Neural progenitor cell (in vitro differentiated cells): ENCODE results near the gene ALOX15. TPM values are rescaled to one million over a fixed set of nuclear protein-coding genes. Genes with fewer than 3 reads are reported as not detected.

ENCODE experiments used
- DNase-seq: peaks from one replicate; pipeline ENCODE4 v3.0.0-alpha.2; 2016; ENCODE audit warnings: low spot score
- H2AFZ ChIP-seq: fragments of 200-600 bp; sonication (generic); replicated peaks from 2 replicates; pipeline ENCODE4 v1.6.1; 2016; ENCODE audit warnings: antibody characterized with exemption
- H3F3A ChIP-seq: fragments of 200-600 bp; sonication (generic); 2 replicates; pipeline ENCODE4 v1.6.1; 2016; ENCODE audit warnings: antibody characterized with exemption, low read depth
- H3K27ac ChIP-seq: fragments of 200-600 bp; sonication (generic); 2 replicates; pipeline ENCODE4 v1.5.1; 2016; ENCODE audit warnings: mild to moderate bottlenecking
- H3K27me3 ChIP-seq: fragments of 200-600 bp; sonication (generic); 2 replicates; pipeline ENCODE4 v1.6.1; 2016; ENCODE audit warnings: mild to moderate bottlenecking, moderate library complexity
- H3K36me3 ChIP-seq: fragments of 200-600 bp; sonication (generic); 2 replicates; pipeline ENCODE4 v1.5.1; 2016
- H3K4me1 ChIP-seq: fragments of 200-600 bp; sonication (generic); 2 replicates; pipeline ENCODE4 v1.6.1; 2016; ENCODE audit warnings: mixed run types
- H3K4me2 ChIP-seq: fragments of 200-600 bp; sonication (generic); 2 replicates; pipeline ENCODE4 v1.6.1; 2016
- H3K4me3 ChIP-seq: fragments of 200-600 bp; sonication (generic); 2 replicates; pipeline ENCODE4 v1.5.1; 2016
- H3K79me2 ChIP-seq: fragments of 200-600 bp; sonication (generic); 2 replicates; pipeline ENCODE4 v1.6.1; 2016; ENCODE audit warnings: low read depth
- H3K9ac ChIP-seq: fragments of 200-600 bp; sonication (generic); 2 replicates; pipeline ENCODE4 v1.6.1; 2016
- H3K9me3 ChIP-seq: fragments of 200-600 bp; sonication (generic); 2 replicates; pipeline ENCODE4 v1.5.1; 2016; ENCODE audit warnings: low read depth
- H4K20me1 ChIP-seq: fragments of 200-600 bp; sonication (generic); 2 replicates; pipeline ENCODE4 v1.6.1; 2016; ENCODE audit warnings: low read depth
- H3K27ac Mint-ChIP-seq: 3 replicates; pipeline ENCODE4 v1.8.0; 2021; ENCODE audit warnings: mixed read lengths
- H3K27me3 Mint-ChIP-seq: 2 replicates; pipeline ENCODE4 v1.8.0; 2022; ENCODE audit warnings: low read depth, mild to moderate bottlenecking, inconsistent platforms, moderate library complexity, mixed read lengths; ENCODE audit not compliant: insufficient read depth
- H3K36me3 Mint-ChIP-seq: 3 replicates; pipeline ENCODE4 v1.8.0; 2021; ENCODE audit warnings: mixed read lengths
- H3K4me1 Mint-ChIP-seq: 3 replicates; pipeline ENCODE4 v1.8.0; 2021; ENCODE audit warnings: mixed read lengths
- H3K4me3 Mint-ChIP-seq: 3 replicates; pipeline ENCODE4 v1.8.0; 2021; ENCODE audit warnings: mild to moderate bottlenecking, moderate library complexity, mixed read lengths
- H3K9me3 Mint-ChIP-seq: 3 replicates; pipeline ENCODE4 v1.8.0; 2020; ENCODE audit warnings: mixed read lengths
- CTCF ChIP-seq: fragments of 200-600 bp; sonication (generic); IDR thresholded peaks from 2 replicates; pipeline ENCODE4 v1.5.1; 2017; ENCODE audit warnings: antibody characterized with exemption, mild to moderate bottlenecking
- EZH2 ChIP-seq: fragments of 200-600 bp; sonication (generic); IDR thresholded peaks from 2 replicates; pipeline ENCODE4 v1.6.1; 2017; ENCODE audit warnings: antibody characterized with exemption, mild to moderate bottlenecking, moderate library complexity
- EZH2phosphoT487 ChIP-seq: fragments of 200-600 bp; sonication (generic); IDR thresholded peaks from 2 replicates; pipeline ENCODE4 v1.6.1; 2017; ENCODE audit warnings: antibody characterized with exemption
- total RNA-seq: library from RNA; depleted of rRNA; stranded (reverse); fragments of >200 nt; gene quantifications from 2 replicates; pipeline ENCODE4 v1.2.3, GENCODE V29; 2015; ENCODE audit warnings: low replicate concordance

ALOX15 gene
- total RNA-seq, 1 donor from 2014 or later: not detected

- H3K4me3 Mint-ChIP-seq: peak overlapping the region; percentile 51
- no peak for TF ChIP-seq CTCF
- TF ChIP-seq EZH2: no peak
- no peak for TF ChIP-seq EZH2phosphoT487
- H3K27ac Mint-ChIP-seq: no peak overlapping the region
- Histone ChIP-seq H2AFZ (no peak overlapping the region), H3K9me3 (no peaks in the 10 kb centered on the region), H3K36me3 (no peaks in the 10 kb centered on the region), H4K20me1 (no peaks in the 10 kb centered on the region), H3K4me1 (no peaks in the 10 kb centered on the region), H3F3A (no peaks in the 10 kb centered on the region), H3K4me3 (no peak overlapping the region), H3K27me3 (no peaks in the 10 kb centered on the region), H3K4me2 (no peak overlapping the region), H3K9ac (no peak overlapping the region), H3K79me2 (no peaks in the 10 kb centered on the region), H3K27ac (no peak overlapping the region)
- DNase-seq: no peak
- peaks cover 28% of the 10 kb centered on the region for H3K36me3 Mint-ChIP-seq
- H3K4me1 Mint-ChIP-seq: no peaks in the 10 kb centered on the region
- no peaks in the 10 kb centered on the region for H3K9me3 Mint-ChIP-seq
- no peaks in the 10 kb centered on the region for H3K27me3 Mint-ChIP-seq
Observed at GRCh38 chr17:4675791-4676190, 34.3 kb upstream of the ALOX15 start.

GRCh38 chr17:4674685-4674998, 33.2 kb upstream of the ALOX15 start:
- no peak for DNase-seq
- no peaks in the 10 kb centered on the region for H3K4me1 Mint-ChIP-seq

GRCh38 chr17:4673986-4674684, 32.7 kb upstream of the ALOX15 start:
- H3K4me2 ChIP-seq: no peak overlapping the region
- no peaks in the 10 kb centered on the region for H4K20me1 ChIP-seq
- Mint-ChIP-seq H3K27me3 (no peaks in the 10 kb centered on the region), H3K4me3 (no peak overlapping the region), H3K36me3 (peaks cover 30% of the 10 kb centered on the region), H3K4me1 (no peaks in the 10 kb centered on the region), H3K27ac (no peak overlapping the region), H3K9me3 (no peaks in the 10 kb centered on the region)
- peaks cover 4% of the 10 kb centered on the region for H3F3A ChIP-seq
- no peak overlapping the region for H3K27ac ChIP-seq
- H3K79me2 ChIP-seq: no peaks in the 10 kb centered on the region
- H3K27me3 ChIP-seq: no peaks in the 10 kb centered on the region
- no peaks in the 10 kb centered on the region for H3K4me1 ChIP-seq
- no peak overlapping the region for H3K9ac ChIP-seq
- H2AFZ ChIP-seq: no peak overlapping the region
- H3K36me3 ChIP-seq: no peaks in the 10 kb centered on the region
- no peak for DNase-seq
- no peaks in the 10 kb centered on the region for H3K9me3 ChIP-seq
- H3K4me3 ChIP-seq: no peak overlapping the region
- TF ChIP-seq EZH2: no peak
- TF ChIP-seq CTCF: no peak
- TF ChIP-seq EZH2phosphoT487: no peak

More at GRCh38 chr17:4674685-4674998, 33.2 kb upstream of the ALOX15 start:
- H3K27ac ChIP-seq: no peak overlapping the region
- no peak overlapping the region for H3K9ac ChIP-seq
- H3K36me3 ChIP-seq: no peaks in the 10 kb centered on the region
- no peaks in the 10 kb centered on the region for H3K4me1 ChIP-seq
- no peak overlapping the region for H2AFZ ChIP-seq
- no peak overlapping the region for H3K4me3 ChIP-seq
- no peaks in the 10 kb centered on the region for H3K9me3 ChIP-seq
- peaks cover under 1% of the 10 kb centered on the region for H3F3A ChIP-seq
- TF ChIP-seq EZH2 (no peak), CTCF (no peak), EZH2phosphoT487 (no peak)
- H3K4me2 ChIP-seq: no peak overlapping the region
- H3K36me3 Mint-ChIP-seq: peaks cover 32% of the 10 kb centered on the region
- H4K20me1 ChIP-seq: no peaks in the 10 kb centered on the region
- no peak overlapping the region for H3K27ac Mint-ChIP-seq
- no peaks in the 10 kb centered on the region for H3K27me3 ChIP-seq
- no peak overlapping the region for H3K4me3 Mint-ChIP-seq
- no peaks in the 10 kb centered on the region for H3K79me2 ChIP-seq
- no peaks in the 10 kb centered on the region for H3K9me3 Mint-ChIP-seq
- H3K27me3 Mint-ChIP-seq: no peaks in the 10 kb centered on the region
